Neural cell (in vitro differentiated cells): Measurements from ENCODE around the gene NCF2. TPM values are rescaled to one million over a fixed set of nuclear protein-coding genes. Genes with fewer than 3 reads are reported as not detected.

Experiments used
- H2AFZ ChIP-seq: fragments of 200-600, 300-800 bp; sonication (generic), shearing (Covaris generic); 2 replicates; pipeline ENCODE4 v1.6.0; 2014; ENCODE audit warnings: low read depth, mild to moderate bottlenecking, antibody characterized with exemption, low read length, moderate library complexity
- H3F3A ChIP-seq: fragments of 200-600 bp; shearing (Covaris generic); 2 replicates; pipeline ENCODE4 v1.6.1; 2016; ENCODE audit warnings: mild to moderate bottlenecking, moderate library complexity, mixed read lengths, antibody characterized with exemption, low read length; ENCODE audit not compliant: insufficient read depth, poor library complexity, severe bottlenecking
- H3K27ac ChIP-seq: fragments of 200-600, 300-800 bp; sonication (generic), shearing (Covaris generic); 2 replicates; pipeline ENCODE4 v1.5.1; 2014; ENCODE audit warnings: mild to moderate bottlenecking, low read length, moderate library complexity
- H3K27me3 ChIP-seq: fragments of 300-800, 200-600 bp; sonication (generic), shearing (Covaris generic); 2 replicates; pipeline ENCODE4 v1.6.0; 2014; ENCODE audit warnings: mild to moderate bottlenecking, low read depth, low read length, moderate library complexity; ENCODE audit not compliant: insufficient read depth
- H3K36me3 ChIP-seq: fragments of 300-800, 200-600 bp; sonication (generic), shearing (Covaris generic); 2 replicates; pipeline ENCODE4 v1.5.1; 2014; ENCODE audit warnings: mild to moderate bottlenecking, antibody characterized with exemption, low read length, moderate library complexity; ENCODE audit not compliant: insufficient read depth
- H3K4me2 ChIP-seq: fragments of 300-800, 200-600 bp; sonication (generic), shearing (Covaris generic); 2 replicates; pipeline ENCODE4 v1.6.0; 2014; ENCODE audit warnings: mild to moderate bottlenecking, low read length
- H3K4me3 ChIP-seq: fragments of 300-800, 200-600 bp; sonication (generic), shearing (Covaris generic); 2 replicates; pipeline ENCODE4 v1.5.1; 2014; ENCODE audit warnings: mild to moderate bottlenecking, low read length, moderate library complexity
- H3K79me2 ChIP-seq: fragments of 200-600 bp; shearing (Covaris generic); replicated peaks from 2 replicates; pipeline ENCODE4 v1.6.0; 2014; ENCODE audit warnings: mild to moderate bottlenecking, low read length, moderate library complexity; ENCODE audit not compliant: insufficient read depth
- H3K9ac ChIP-seq: fragments of 300-800, 200-600 bp; sonication (generic), shearing (Covaris generic); 2 replicates; pipeline ENCODE4 v1.6.1; 2016; ENCODE audit warnings: mild to moderate bottlenecking, low read length, mixed read lengths
- H3K9me2 ChIP-seq: fragments of 200-600 bp; shearing (Covaris generic); 2 replicates; pipeline ENCODE4 v1.6.1; 2016; ENCODE audit warnings: mild to moderate bottlenecking, low read length, mixed read lengths; ENCODE audit not compliant: insufficient read depth
- H3K9me3 ChIP-seq: fragments of 200-600, 300-800 bp; sonication (generic), shearing (Covaris generic); 2 replicates; pipeline ENCODE4 v1.6.1; 2016; ENCODE audit warnings: mild to moderate bottlenecking, mixed run types, low read length, moderate library complexity, mixed read lengths
- H4K20me1 ChIP-seq: fragments of 200-600 bp; shearing (Covaris generic); 2 replicates; pipeline ENCODE4 v1.6.1; 2016; ENCODE audit warnings: mild to moderate bottlenecking, mixed run types; ENCODE audit not compliant: insufficient read depth
- CTCF ChIP-seq: fragments of 450-650 bp; IDR thresholded peaks from 2 replicates; pipeline ENCODE4 v1.5.1; 2014; ENCODE audit warnings: antibody characterized with exemption, mild to moderate bottlenecking, moderate library complexity; ENCODE audit not compliant: poor library complexity, severe bottlenecking
- EP300 ChIP-seq: fragments of 450-650 bp; conservative IDR thresholded peaks from 2 replicates; pipeline ENCODE4 v1.6.1; 2014; ENCODE audit warnings: antibody characterized with exemption, mild to moderate bottlenecking, moderate library complexity; ENCODE audit not compliant: poor library complexity, severe bottlenecking
- EZH2 ChIP-seq: fragments of 200-600, 300-800 bp; shearing (Covaris generic), sonication (generic); IDR thresholded peaks from 2 replicates; pipeline ENCODE4 v1.6.1; 2014; ENCODE audit warnings: antibody characterized with exemption, low read length, borderline replicate concordance, mild to moderate bottlenecking; ENCODE audit not compliant: insufficient read depth, poor library complexity, severe bottlenecking
- MXI1 ChIP-seq: fragments of 450-650 bp; conservative IDR thresholded peaks from 2 replicates; pipeline ENCODE4 v1.6.1; 2014; ENCODE audit warnings: antibody characterized with exemption, mild to moderate bottlenecking; ENCODE audit not compliant: poor library complexity, severe bottlenecking
- POLR2AphosphoS5 ChIP-seq: IDR thresholded peaks from 2 replicates; pipeline ENCODE4 v1.6.1; 2012
- RAD21 ChIP-seq: fragments of 450-650 bp; conservative IDR thresholded peaks from 2 replicates; pipeline ENCODE4 v1.6.1; 2014; ENCODE audit warnings: antibody characterized with exemption, mild to moderate bottlenecking, moderate library complexity
- REST ChIP-seq: IDR thresholded peaks from 2 replicates; pipeline ENCODE4 v1.6.1; 2012; ENCODE audit warnings: borderline replicate concordance
- SMC3 ChIP-seq: fragments of 450-650 bp; conservative IDR thresholded peaks from 2 replicates; pipeline ENCODE4 v1.6.1; 2014; ENCODE audit warnings: antibody characterized with exemption, mild to moderate bottlenecking, moderate library complexity; ENCODE audit not compliant: poor library complexity
- TAF1 ChIP-seq: IDR thresholded peaks from 2 replicates; pipeline ENCODE4 v1.6.1; 2012; ENCODE audit warnings: low read depth
- polyA plus RNA-seq: library from polyadenylated mRNA; depleted of rRNA; stranded (reverse); fragments of >200 nt; gene quantifications from 2 replicates; pipeline ENCODE4 v1.2.3, GENCODE V29; 2014

The NCF2 gene
- polyA plus RNA-seq, 1 donor from 2014 or later: not detected

GRCh38 chr1:183528577-183528976, 61.7 kb downstream of the NCF2 start:
- no peak overlapping the region for H3K4me2 ChIP-seq
- no peaks in the 10 kb centered on the region for H3F3A ChIP-seq
- H2AFZ ChIP-seq: no peak overlapping the region
- no peaks in the 10 kb centered on the region for H3K9me2 ChIP-seq
- no peaks in the 10 kb centered on the region for H4K20me1 ChIP-seq
- H3K9ac ChIP-seq: no peak overlapping the region
- no peak overlapping the region for H3K27ac ChIP-seq
- no peaks in the 10 kb centered on the region for H3K79me2 ChIP-seq
- peaks cover 5% of the 10 kb centered on the region for H3K36me3 ChIP-seq
- no peak for TF ChIP-seq EP300
- no peak for TF ChIP-seq POLR2AphosphoS5
- TF ChIP-seq EZH2: no peak
- no peak for TF ChIP-seq TAF1
- TF ChIP-seq SMC3: no peak
- TF ChIP-seq MXI1: no peak
- TF ChIP-seq RAD21: no peak
- no peak for TF ChIP-seq REST
- no peak for TF ChIP-seq CTCF
- no peaks in the 10 kb centered on the region for H3K27me3 ChIP-seq
- H3K4me3 ChIP-seq: no peak overlapping the region
- H3K9me3 ChIP-seq: no peaks in the 10 kb centered on the region

GRCh38 chr1:183522104-183522503, 68.2 kb downstream of the NCF2 start:
- H3K9ac ChIP-seq: no peak overlapping the region
- H3K4me2 ChIP-seq: no peak overlapping the region
- no peaks in the 10 kb centered on the region for H4K20me1 ChIP-seq
- H3F3A ChIP-seq: no peaks in the 10 kb centered on the region
- H2AFZ ChIP-seq: no peak overlapping the region
- no peak overlapping the region for H3K4me3 ChIP-seq
- H3K9me3 ChIP-seq: no peaks in the 10 kb centered on the region
- H3K9me2 ChIP-seq: no peaks in the 10 kb centered on the region
- TF ChIP-seq CTCF (no peak), POLR2AphosphoS5 (no peak), EZH2 (no peak), RAD21 (no peak), SMC3 (no peak), MXI1 (no peak), REST (no peak), TAF1 (no peak), EP300 (no peak)
- peaks cover 10% of the 10 kb centered on the region for H3K36me3 ChIP-seq
- no peaks in the 10 kb centered on the region for H3K27me3 ChIP-seq
- H3K79me2 ChIP-seq: no peaks in the 10 kb centered on the region
- H3K27ac ChIP-seq: no peak overlapping the region
